Lower lobe of right lung (tissue), 2 donors: Measurements from ENCODE around the gene LRCH3. TPM values are rescaled to one million over a fixed set of nuclear protein-coding genes. Genes with fewer than 3 reads are reported as not detected.
"Not testable (repeated sequence)": the region's sequence is repeated elsewhere in the genome, so short reads cannot be mapped to it uniquely, and the experiment has no call there.

ENCODE experiments used
- ATAC-seq, 2 donors: fragments of 200-7000 bp; cut with Tn5 transposase; one replicate each; pipeline ENCODE4 v1.9.1; 2020 to 2022; ENCODE audit warnings: mild to moderate bottlenecking in 2 of 2, moderate library complexity in 2 of 2
- DNase-seq: peaks from one replicate; pipeline ENCODE4 v3.0.0-alpha.2; 2020
- H3K27ac ChIP-seq: fragments of 200-600 bp; one replicate; pipeline ENCODE4 v1.8.0; 2022
- H3K27me3 ChIP-seq: fragments of 200-600 bp; one replicate; pipeline ENCODE4 v1.8.0; 2022; ENCODE audit warnings: low read depth
- H3K36me3 ChIP-seq: fragments of 200-600 bp; one replicate; pipeline ENCODE4 v1.8.0; 2022; ENCODE audit warnings: mild to moderate bottlenecking
- H3K4me1 ChIP-seq: fragments of 200-600 bp; one replicate; pipeline ENCODE4 v1.8.0; 2022
- H3K4me3 ChIP-seq: fragments of 200-600 bp; one replicate; pipeline ENCODE4 v1.8.0; 2022; ENCODE audit warnings: mild to moderate bottlenecking
- H3K9me3 ChIP-seq: fragments of 200-600 bp; one replicate; pipeline ENCODE4 v1.8.0; 2022
- CTCF ChIP-seq: fragments of 200-600 bp; IDR thresholded peaks from one replicate; pipeline ENCODE4 v1.8.0; 2022; ENCODE audit warnings: antibody characterized with exemption, mild to moderate bottlenecking
- intact Hi-C: fragments of 100-400 bp; cut with DNase I; formaldehyde crosslinking; loops from one replicate; pipeline ENCODE4 v1.11.0; 2022
- total RNA-seq: library from RNA; stranded (reverse); fragmentation: NEBNext Ultra II Directional; extraction: Animal tissue kit (Norgen Biotek cat#: 25700); gene quantifications from one replicate; pipeline ENCODE4 v1.2.1, GENCODE V29; 2021
- donor health status: DM: no; HTN: yes; CAD: no; lungs with severe emphysema.

The LRCH3 gene
- total RNA-seq, 1 donor from 2014 or later: 35.7 TPM

DNA sequence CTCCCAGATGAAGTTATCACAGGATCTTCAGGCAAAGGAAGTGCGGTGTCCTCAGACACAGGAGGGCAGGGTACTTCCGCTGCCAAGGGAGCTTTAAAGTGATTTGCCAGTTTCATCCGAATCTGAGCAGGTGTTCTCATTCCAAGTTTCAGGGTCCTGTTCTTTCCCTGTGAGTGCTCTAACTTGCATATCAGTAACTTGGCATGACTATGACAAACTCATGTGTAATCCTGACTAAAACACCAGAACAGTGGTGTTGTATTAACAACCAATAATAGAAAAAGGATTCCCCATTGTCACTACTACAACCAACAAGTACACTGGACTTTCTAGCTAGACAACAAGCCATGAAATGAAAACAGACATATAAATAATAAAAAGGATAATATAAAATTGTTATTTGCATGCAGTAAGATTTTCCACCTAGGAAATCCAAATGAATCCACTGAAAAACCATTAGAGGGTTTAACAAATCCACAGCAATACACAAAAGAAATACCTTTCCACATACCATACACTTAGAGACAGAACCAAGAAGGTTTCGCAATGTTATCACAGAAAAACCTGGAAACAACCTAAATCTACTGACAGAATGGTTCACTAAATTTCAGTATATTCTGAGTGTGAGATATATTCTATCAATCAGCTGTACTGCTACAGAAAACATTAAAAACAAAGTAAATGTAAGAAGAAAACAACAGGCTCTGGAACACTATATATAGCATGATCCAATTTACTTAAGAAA is 118.1 kb downstream of the LRCH3 start:
- no peaks in the 10 kb centered on the region for H3K9me3 ChIP-seq
- H3K27ac ChIP-seq: no peak overlapping the region
- ATAC-seq (no peak), DNase-seq (no peak)
- H3K36me3 ChIP-seq: peaks cover 6% of the 10 kb centered on the region
- peaks cover 10% of the 10 kb centered on the region for H3K4me1 ChIP-seq
- no peak overlapping the region for H3K4me3 ChIP-seq
- H3K27me3 ChIP-seq: no peaks in the 10 kb centered on the region
- intact Hi-C loops: no loop called here
- TF ChIP-seq CTCF: no peak

DNA sequence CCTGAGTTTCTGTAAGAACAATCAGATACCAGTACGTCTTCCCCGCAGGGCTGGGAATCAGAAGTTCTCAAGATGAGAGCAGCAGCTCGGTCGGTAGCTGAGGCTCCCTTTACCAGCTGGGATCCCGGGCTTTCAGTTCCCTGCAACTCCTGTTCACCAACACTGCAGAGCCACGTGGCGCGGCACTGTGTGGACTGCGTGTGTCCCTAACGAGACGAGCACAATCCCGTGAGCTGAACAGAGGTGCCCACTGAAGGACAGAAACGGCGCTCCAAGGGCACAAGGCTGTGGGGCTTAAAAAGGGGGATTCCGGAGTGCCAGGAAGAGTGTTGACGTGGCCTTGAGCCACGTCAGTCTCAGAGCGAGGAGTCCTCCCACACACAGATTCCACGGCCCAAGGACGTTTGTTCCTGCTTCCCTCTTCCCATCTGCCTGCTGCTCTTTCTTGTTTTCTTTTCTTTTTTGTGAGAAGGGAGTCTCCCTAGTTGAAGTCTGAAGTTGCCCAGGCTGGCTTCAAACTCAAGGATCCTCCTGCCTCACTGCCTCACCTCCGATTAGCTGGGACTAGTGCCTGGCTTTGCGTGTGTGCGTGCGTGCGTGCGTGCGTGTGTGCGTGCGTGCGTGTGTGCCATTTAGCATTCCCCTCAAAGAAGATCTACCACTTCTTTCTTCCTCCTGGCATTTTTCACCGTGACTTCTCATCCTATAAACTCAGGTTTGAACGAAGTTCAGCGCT is 121.9 kb downstream of the LRCH3 start:
- ATAC-seq: no peak
- H3K4me1 ChIP-seq: no peaks in the 10 kb centered on the region
- no peaks in the 10 kb centered on the region for H3K9me3 ChIP-seq
- no peak for DNase-seq
- H3K4me3 ChIP-seq: no peak overlapping the region
- no peaks in the 10 kb centered on the region for H3K27me3 ChIP-seq
- H3K36me3 ChIP-seq: peaks cover 6% of the 10 kb centered on the region
- intact Hi-C loops: no loop called here
- H3K27ac ChIP-seq: no peak overlapping the region
- TF ChIP-seq CTCF: no peak

- Histone ChIP-seq H3K36me3 (peaks cover 6% of the 10 kb centered on the region), H3K4me1 (no peaks in the 10 kb centered on the region), H3K27ac (no peak overlapping the region), H3K27me3 (no peaks in the 10 kb centered on the region), H3K4me3 (no peak overlapping the region), H3K9me3 (no peaks in the 10 kb centered on the region)
- TF ChIP-seq CTCF: no peak
- ATAC-seq (no peak), DNase-seq (no peak)
- intact Hi-C loops: no loop called here
Observed at GRCh38 chr3:197913641-197914380, 122.8 kb downstream of the LRCH3 start.

- H3K4me1 ChIP-seq, ATAC-seq, H3K27me3 ChIP-seq, DNase-seq, H3K9me3 ChIP-seq, H3K27ac ChIP-seq, H3K4me3 ChIP-seq, intact Hi-C loops: not testable (repeated sequence)
- H3K36me3 ChIP-seq: peaks cover 11% of the 10 kb centered on the region
Observed at GRCh38 chr3:197921429-197922275, 130.6 kb downstream of the LRCH3 start.

- H3K9me3 ChIP-seq: no peaks in the 10 kb centered on the region
- no peaks in the 10 kb centered on the region for H3K27me3 ChIP-seq
- no peaks in the 10 kb centered on the region for H3K4me1 ChIP-seq
- DNase-seq: no peak
- H3K36me3 ChIP-seq: peaks cover 29% of the 10 kb centered on the region
- TF ChIP-seq CTCF: no peak
- H3K27ac ChIP-seq: no peak overlapping the region
- no peak overlapping the region for H3K4me3 ChIP-seq
- ATAC-seq: no peak
- intact Hi-C loops: no loop called here
Observed at GRCh38 chr3:197926418-197926817, 135.4 kb downstream of the LRCH3 start.

DNA sequence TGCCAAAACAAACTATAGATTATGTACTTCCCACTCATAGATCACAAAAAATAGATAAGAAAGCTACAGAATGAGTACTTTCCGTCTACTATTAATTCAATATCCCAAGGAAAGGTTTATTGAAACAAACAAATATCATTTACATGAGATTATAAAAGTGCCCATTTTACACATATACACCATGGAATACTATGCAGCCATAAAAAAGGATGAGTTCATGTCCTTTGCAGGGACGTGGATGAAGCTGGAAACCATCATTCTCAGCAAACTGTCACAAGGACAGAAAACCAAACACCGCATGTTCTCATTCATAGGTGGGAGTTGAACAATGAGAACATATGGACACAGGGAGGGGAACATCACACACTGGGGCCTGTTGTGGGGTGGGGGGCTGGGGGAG is 136.5 kb downstream of the LRCH3 start:
- ATAC-seq, H3K4me1 ChIP-seq, H3K4me3 ChIP-seq, intact Hi-C loops, DNase-seq, H3K9me3 ChIP-seq, H3K27ac ChIP-seq, H3K27me3 ChIP-seq: not testable (repeated sequence)
- peaks cover 29% of the 10 kb centered on the region for H3K36me3 ChIP-seq
